Stimulated activated CD8-positive, alpha-beta memory T cell treated with anti-CD3 and anti-CD28 coated beads, Interleukin-12 subunit alpha, Interleukin-12 subunit beta, amount 100 ng/mL, for 24 hours (primary cell): ENCODE data around the gene NPRL2.

Experiments
- DNase-seq: peaks from one replicate; pipeline ENCODE4 v3.0.0-alpha.2; 2020; ENCODE audit errors: extremely low read depth

Gene NPRL2

GRCh38 chr3:50327943-50328691 lies 22.5 kb downstream of the NPRL2 start, which contains the start of gene TUSC2:
TUSC2 (minus strand) TSS chr3:50328223; CDS start chr3:50328099, 124 bp downstream.
- peak; percentile 90 for DNase-seq

DNA sequence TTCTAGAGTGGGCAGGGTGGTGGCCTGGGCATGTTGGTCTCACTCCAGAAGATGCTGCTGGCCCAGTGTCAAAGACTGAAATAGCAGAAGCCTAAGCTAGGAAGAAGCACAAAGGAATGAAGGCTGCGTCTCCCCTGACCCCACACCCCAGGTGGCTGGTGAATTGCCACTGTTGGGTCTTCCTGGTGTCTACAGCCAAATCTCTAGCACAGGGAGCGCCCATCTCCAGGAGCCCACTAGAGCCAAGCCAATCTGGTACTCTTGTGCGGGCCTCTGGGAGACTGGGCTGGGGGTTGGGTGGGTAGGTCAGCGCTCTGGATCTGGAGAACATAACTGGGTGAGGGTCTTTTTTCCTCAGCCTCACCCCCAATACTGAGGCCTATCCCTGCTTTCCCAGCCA lies 23.4 kb downstream of the NPRL2 start:
- no peak for DNase-seq

DNA sequence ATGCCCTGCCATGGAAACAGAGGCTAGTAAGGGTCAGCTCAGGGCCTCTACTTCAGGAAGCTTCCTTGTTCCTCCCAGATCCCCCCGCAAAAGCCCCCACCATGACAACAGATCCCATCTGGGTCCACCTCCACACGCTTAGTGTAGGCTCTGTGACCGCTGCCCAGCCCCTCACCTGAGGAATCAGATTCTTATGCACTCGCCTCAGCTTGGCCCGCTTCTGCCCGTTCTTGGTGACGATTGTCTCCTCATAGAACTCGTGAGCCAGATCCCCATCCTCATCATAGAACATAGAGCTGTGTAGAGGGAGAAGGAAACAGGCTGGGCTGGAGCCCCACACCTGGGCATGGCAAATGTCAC lies 24.4 kb downstream of the NPRL2 start:
- DNase-seq: no peak

DNA sequence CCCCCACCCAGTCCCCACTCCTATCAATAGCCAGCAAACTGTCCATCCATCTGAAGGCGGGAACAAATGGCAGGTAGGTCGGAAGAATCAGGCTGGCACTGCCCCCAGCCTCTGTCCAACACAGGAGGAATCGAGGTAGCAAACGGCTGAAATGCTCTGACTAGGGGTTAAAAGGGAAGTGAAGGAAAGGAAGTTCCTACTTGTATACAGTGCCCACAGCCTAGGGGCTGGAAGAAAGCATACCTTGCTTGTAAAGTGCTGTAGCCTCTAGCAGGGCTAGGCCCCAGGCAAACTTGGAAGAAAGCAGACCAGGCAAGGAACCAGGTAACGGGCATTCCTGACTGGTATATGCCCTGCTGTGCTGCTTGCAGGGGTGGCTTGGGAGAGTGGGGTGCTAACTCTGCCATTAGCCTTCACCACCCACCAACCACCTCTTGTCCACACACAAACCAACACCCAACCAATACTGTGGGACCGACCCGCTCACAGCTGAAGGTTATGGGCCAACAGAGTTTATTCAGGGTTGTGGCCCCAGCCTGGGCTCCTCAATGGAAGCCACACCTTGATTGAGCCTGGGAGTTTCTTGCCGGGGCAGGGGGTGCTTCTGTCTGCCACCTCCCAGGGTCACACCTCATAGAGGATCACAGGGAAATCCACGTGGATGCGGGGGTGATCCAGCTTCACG lies 24.9 kb downstream of the NPRL2 start:
- DNase-seq: no peak

DNA sequence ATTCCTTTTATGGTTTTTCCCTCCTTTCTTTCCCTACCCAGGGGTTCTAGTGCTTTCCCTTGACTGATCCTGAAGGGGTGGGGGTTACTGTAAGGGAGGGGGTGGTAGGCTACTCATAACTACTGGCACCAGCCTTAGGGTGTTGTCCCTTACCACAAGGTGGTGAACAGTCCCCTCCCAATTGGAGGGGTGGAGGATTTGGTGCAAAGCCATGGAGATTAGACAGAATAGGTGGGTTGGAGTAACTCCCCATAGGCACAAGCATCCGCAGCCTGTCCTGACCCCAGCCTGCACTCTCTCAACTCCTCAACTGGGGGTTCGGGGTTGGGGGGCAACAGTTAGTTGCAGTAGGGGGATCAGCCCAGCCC lies 25.5 kb downstream of the NPRL2 start:
- DNase-seq: no peak

DNA sequence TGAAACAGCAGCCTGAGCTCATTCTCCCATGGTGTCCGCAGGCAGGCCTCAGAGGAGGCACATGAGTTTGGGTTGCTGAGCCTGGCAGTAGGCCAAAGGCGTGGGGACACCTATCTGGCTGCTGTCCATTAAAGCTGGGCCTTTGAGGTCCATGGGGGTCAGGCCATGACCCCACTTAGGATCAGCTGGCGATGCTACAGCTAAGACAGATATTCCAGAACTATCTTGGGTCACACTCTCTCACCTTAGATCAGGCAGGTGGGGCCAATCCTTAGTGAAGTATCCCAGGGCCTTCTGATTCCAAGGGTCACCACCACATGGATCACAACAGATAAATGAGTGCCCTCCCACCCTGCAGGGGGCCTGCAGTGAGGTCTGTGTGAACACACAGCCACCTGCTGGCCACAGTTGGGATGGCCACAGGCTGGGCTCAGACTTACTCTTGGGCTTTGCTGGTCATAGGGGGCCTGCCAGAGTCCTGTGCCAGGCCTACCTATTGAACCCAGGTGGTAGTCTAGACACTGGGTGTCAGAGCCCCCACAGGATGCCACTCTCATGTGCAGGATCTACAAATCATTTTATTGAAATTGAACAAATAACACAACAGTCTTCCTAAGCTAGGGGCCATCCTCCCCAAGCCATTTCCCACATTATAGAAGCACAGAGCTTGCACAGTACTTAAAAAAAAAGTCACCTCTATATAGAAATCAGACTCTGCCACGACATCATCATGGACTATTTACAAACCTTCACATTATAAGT lies 26.0 kb downstream of the NPRL2 start:
- DNase-seq: no peak

DNA sequence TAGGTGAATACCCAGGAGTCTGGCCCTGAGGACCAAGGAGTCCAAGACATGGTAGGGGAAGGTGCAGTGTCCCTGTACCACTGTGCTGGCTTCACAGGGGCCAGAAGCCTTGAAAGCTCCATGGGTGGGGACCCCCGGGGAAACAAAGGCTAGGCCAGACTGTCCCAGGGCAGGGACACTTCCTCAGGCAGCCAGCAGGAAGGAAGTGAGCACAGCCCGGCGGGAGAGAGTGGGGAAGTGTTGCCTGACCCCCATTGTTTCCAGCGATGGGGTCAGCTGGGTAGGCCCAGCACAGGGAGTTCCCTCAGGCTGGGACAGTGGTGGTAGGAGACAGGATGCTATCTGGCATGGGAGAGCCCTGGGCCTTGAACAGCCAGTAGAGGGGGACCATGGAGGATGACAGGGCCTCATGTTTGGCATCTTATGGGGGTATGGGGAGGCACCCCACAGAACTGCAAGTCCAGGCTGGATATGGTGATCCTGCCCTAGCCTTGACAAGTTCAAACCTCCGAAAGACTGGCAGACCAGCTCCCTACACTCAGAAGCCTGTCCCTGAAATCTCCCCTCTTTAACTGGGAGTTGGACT lies 26.9 kb downstream of the NPRL2 start:
- no peak for DNase-seq

GRCh38 chr3:50323092-50323600 lies 27.4 kb downstream of the NPRL2 start:
- no peak for DNase-seq

- DNase-seq: no peak
Observed at GRCh38 chr3:50322386-50323091, 28.0 kb downstream of the NPRL2 start, which contains the start of gene HYAL2. HYAL2 (minus strand) TSS chr3:50322745; CDS start chr3:50320489, 2,256 bp downstream.

- no peak for DNase-seq
Observed at GRCh38 chr3:50322115-50322385, 28.5 kb downstream of the NPRL2 start.

DNA sequence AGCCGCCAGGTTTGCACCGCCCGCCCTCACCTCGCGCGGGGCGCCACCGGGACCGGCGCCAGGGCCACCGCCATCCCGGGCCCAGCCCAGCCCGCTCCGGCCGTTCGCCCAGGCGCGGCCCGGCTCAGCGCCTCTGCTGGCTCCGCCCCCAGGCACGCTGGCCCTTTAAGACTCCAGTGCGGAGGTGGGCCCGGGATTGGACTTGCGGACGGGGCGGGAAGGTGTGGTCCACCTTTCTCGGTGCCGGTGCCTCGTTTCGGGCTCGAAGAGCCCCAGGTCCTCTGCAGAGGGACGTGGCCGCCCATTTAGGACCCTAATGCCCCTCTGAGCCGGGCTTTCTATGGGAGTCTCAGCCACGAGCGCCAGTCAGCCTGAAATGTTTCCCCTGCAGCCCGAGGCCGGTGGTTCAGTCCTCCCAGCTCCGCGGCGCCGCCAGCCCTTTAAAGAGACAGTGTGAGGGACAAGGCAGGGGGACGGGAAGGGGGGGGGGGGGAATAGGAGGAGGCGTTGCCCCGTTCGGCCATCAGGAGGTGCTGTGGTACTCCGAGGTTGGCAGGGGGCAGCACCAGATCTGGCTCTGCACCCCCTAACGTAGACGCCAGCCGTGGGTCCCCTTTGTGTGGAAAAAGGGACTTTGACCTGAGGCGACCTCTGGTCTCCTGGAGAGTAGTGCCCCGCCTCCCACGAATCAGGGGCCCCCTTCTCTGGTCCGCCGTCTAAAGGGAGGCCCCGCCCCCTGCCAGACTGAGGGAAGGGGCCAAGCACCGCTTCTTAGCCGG lies 29.1 kb downstream of the NPRL2 start:
- peak; percentile 66 for DNase-seq

- no peak for DNase-seq
Observed at GRCh38 chr3:50320853-50321335, 29.7 kb downstream of the NPRL2 start.

DNA sequence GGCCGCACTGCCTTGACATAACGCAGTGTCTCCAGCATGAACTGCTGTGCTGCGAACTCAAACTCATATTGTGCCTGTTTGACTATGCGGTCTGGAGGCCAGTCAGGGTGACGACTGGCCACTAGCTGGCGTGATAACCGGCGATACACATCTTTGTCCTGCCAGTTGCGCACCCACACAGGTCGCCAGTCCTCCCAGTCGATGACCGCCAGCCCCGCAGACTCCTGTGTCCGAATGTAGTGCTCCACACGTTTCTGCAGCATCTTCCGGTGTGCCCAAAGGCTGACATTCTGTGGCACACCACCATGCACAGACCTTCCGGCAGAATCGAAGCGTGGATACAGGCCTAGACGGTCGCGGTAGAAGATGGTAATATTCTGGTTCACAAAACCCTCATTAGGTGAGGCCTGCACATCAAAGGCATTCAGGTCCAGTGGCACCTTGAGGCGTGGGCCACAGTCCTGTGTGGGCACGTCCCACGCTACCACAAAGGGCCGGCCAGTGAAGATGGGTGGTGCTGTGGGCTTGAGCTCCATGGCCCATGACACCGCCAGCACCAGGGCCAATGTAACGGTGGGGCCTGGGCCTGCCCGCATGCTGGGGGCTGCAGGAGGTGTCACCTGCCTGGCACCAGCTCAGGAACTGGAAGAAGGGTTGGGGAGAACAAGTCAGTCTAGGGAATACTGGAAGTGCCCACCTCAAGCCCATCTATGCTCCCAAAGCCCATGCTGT lies 30.5 kb downstream of the NPRL2 start:
- DNase-seq: no peak

DNA sequence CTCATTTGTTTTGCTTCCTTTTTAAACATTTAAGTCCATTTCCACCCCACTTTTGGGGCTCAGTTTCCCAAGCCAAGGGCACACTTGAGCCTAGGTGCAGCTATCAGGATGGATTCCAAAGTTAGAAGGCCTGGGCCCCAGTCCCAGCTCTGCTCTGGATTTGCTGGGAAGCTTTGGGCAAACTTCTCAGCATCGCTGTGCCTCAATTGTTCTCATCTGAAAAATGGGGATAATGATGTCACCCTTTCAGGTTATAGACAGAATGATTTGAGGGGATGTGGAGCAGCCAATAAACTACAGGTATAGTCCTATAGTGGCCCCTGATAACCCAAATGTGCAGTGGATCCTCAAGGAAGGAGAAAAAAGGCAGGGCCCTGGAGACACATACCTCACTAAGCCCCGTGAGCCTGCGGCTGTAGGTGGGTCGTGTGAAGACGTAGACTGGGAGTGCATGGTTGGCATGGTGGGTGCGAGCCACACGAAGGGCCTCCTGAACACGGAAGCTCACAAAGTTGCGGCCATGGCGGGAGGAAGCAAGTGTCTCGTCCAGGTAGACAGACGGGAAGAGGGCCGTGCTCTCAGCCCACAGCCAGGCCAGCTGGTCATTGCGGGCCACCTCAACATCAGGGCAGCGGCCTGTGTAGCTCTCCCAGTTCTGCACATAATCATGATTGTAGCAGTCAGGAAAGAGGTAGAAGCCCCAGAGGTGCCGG lies 31.2 kb downstream of the NPRL2 start:
- no peak for DNase-seq

DNA sequence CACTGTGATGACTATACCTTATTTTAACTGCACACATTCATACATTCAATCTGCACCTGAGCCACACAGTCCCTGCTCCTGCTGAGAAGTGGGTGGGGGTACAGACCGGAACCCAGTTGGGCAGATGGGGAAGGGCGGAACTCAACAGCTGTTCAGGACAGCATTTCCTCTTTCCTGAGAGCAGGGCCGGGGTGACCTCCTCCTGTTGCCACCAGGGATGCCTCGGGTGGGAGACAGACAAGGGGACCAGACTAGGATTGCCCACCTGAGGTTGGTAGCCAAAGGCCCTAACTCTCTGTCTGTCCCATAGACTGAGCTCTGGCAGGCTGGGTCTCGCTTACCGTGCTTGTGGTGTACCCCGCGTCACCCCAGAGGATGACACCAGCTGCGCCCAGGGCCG lies 32.0 kb downstream of the NPRL2 start:
- DNase-seq: no peak

GRCh38 chr3:50318163-50318562 lies 32.4 kb downstream of the NPRL2 start:
- DNase-seq: no peak

DNA sequence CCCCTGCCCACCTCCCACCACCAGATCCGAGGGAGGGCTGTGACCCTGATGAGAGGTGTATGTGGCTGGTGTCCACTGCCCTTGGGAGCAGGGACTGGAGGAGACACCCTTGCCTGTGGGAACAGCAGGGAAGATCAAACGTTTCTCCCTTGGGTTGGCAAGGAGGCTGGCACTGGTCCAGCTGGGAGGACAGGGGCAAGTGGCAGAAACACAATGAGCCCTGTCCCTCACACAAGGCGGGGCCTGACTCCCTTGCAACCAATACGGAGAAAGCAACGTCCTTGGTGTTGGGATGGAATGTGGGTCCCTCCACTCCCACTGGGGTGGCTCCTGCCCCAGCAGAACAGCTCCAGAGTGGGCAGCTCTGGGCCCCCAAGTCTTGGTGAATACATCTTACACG lies 33.3 kb downstream of the NPRL2 start:
- DNase-seq: no peak

DNA sequence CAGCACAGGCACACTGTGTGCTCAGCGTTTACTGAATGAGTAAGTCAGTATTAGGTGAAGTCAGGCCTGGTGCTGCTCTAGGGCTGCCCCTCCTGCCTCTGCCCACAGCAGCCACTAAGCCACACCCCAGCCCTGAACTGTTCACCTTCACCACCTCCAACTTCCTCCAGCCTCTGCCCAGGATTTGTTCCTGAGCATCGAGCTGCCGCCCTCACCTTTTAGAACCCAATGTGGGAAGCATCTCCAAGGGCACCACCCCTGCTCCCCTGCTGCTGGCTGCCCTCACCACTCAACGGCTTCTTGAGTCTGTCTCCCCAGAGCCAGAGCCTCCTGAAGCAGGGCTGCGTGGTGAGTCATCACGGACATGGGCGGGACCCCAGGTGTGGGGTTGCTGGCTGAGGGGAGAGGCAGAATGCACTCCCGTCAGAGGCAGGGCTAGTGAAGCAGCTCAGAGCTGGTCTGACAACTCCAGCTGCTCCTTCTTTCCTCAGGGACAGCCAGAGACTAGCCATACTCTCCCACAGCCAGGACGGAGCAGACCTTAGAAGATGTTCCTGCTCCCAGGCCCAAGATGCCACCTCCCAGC lies 33.8 kb downstream of the NPRL2 start:
- no peak for DNase-seq

DNA sequence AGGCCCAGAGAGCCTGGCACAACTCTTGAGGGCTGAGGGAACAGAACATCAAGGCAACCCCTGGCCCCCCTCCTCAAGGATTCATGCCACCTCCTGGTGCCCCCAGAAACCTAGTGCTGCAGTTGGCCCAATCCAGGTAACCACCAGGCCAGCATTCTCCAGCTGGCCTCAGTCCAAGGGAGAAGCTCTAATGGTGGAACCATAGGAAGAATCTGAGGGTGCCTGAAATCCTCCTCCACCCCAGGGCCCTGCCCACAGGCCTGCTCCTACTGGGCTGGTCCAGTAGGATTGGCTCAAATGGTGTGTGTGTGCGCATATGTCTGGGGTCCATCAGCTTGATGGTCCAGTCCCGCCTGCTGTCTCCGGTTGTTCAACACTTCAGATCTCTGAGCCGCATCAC lies 35.8 kb downstream of the NPRL2 start:
- no peak for DNase-seq
